ENCODE measurements around the gene EMILIN2.

- no peak for TF ChIP-seq CTCF (IDR thresholded peaks at IDR 0.05 in 8 of 11, conservative IDR thresholded peaks at IDR 0.05 in 3 of 11)
- no peak for TF ChIP-seq POLR2AphosphoS5 (IDR thresholded peaks at IDR 0.05)
- TF ChIP-seq POLR2A (IDR thresholded peaks at IDR 0.05), result no peak
These were observed 35.4 kb downstream of the EMILIN2 start for GRCh38 chr18:2882201-2882600.

Data from spleen (tissue), 7 donors.